GM12874 (cell line): ENCODE measurements around the gene YBX2.

Source experiments
- CTCF ChIP-seq: IDR thresholded peaks from 2 replicates; pipeline ENCODE4 v1.5.1; 2011; ENCODE audit warnings: low read depth, mild to moderate bottlenecking, control low read depth, low read length, moderate library complexity; ENCODE audit not compliant: insufficient read depth

YBX2 gene

GRCh38 chr17:7248796-7249195 lies 45.6 kb downstream of the YBX2 start:
- no peak for TF ChIP-seq CTCF

- no peak for TF ChIP-seq CTCF
Observed at GRCh38 chr17:7246779-7247178, 47.7 kb downstream of the YBX2 start.

GRCh38 chr17:7243453-7243729 lies 51.0 kb downstream of the YBX2 start:
- TF ChIP-seq CTCF, result no peak

GRCh38 chr17:7242717-7243452 lies 51.6 kb downstream of the YBX2 start:
- TF ChIP-seq CTCF, result no peak

GRCh38 chr17:7241783-7242716 lies 52.4 kb downstream of the YBX2 start, which contains the start of gene GABARAP:
GABARAP (minus strand) TSS chr17:7242449; CDS start chr17:7242330, 119 bp downstream.
- no peak for TF ChIP-seq CTCF

- TF ChIP-seq CTCF, result no peak
Observed at GRCh38 chr17:7241090-7241733, 53.2 kb downstream of the YBX2 start.

GRCh38 chr17:7240375-7240774 lies 54.1 kb downstream of the YBX2 start:
- TF ChIP-seq CTCF, result no peak
